Suprapubic skin (tissue), 4 donors: ENCODE data around the gene ELF5.

ENCODE experiments used
- CTCF ChIP-seq, 2 donors: fragments of 200-600 bp in 1 of 2; fragments of 450-650 bp in 1 of 2; sonication (generic) in 1 of 2; IDR thresholded peaks; one replicate each; pipeline ENCODE4 v1.5.1; 2016 to 2019; ENCODE audit warnings: antibody characterized with exemption in 2 of 2, mild to moderate bottlenecking in 1 of 2, moderate library complexity in 1 of 2
- EP300 ChIP-seq: sonication (generic); formaldehyde crosslinking; IDR thresholded peaks from one replicate; pipeline ENCODE4 v1.6.1; 2017; ENCODE audit warnings: antibody characterized with exemption
- POLR2A ChIP-seq, 2 donors: fragments of 450-650 bp; IDR thresholded peaks; one replicate each; pipeline ENCODE4 v1.6.1; 2017; ENCODE audit warnings: antibody characterized with exemption in 2 of 2, mild to moderate bottlenecking in 2 of 2, moderate library complexity in 2 of 2
- POLR2AphosphoS5 ChIP-seq, 3 donors: sonication (generic); formaldehyde crosslinking; IDR thresholded peaks; one replicate each; pipeline ENCODE4 v1.6.1; 2017; ENCODE audit warnings: antibody characterized with exemption in 3 of 3

- TF ChIP-seq CTCF (IDR thresholded peaks at IDR 0.05): no peak
- TF ChIP-seq POLR2A (IDR thresholded peaks at IDR 0.05): no peak
- no peak for TF ChIP-seq POLR2AphosphoS5 (IDR thresholded peaks at IDR 0.05)
- no peak for TF ChIP-seq EP300
Measured at GRCh38 chr11:34446386-34446785, 67.2 kb downstream of the ELF5 start.
